NCI-H1694 (cell line): ENCODE data around the gene RPP40.
"Not testable (repeated sequence)": the region's sequence is repeated elsewhere in the genome, so short reads cannot be mapped to it uniquely, and the experiment has no call there.

Source experiments
- DNase-seq: peaks from one replicate; lab custom pipeline; 2025; lab: John Stamatoyannopoulos, UW

The RPP40 gene

GRCh38 chr6:5014072-5014561 lies 10.3 kb upstream of the RPP40 start:
- DNase-seq = no peak

- DNase-seq = no peak
These were observed 8.7 kb upstream of the RPP40 start for GRCh38 chr6:5012519-5012918.

GRCh38 chr6:5011346-5011745 lies 7.5 kb upstream of the RPP40 start:
- no peak for DNase-seq

- no peak for DNase-seq
These were observed 3.7 kb upstream of the RPP40 start for GRCh38 chr6:5007531-5007930.

- no peak for DNase-seq
These were observed 2.4 kb upstream of the RPP40 start for GRCh38 chr6:5006222-5006621.

- DNase-seq = not testable (repeated sequence)
These were observed 1.2 kb upstream of the RPP40 start for GRCh38 chr6:5005038-5005433.

- no peak for DNase-seq
These were observed 668 bp upstream of the RPP40 start for GRCh38 chr6:5004373-5005037.

GRCh38 chr6:4999586-4999985 lies 4.3 kb downstream of the RPP40 start:
- no peak for DNase-seq

- DNase-seq = no peak
These were observed 6.0 kb downstream of the RPP40 start for GRCh38 chr6:4997862-4998261.

- DNase-seq = no peak
These were observed 9.1 kb downstream of the RPP40 start for GRCh38 chr6:4994741-4995140.

- DNase-seq = no peak
These were observed 16.4 kb downstream of the RPP40 start for GRCh38 chr6:4987432-4987831.

GRCh38 chr6:4986999-4987398 lies 16.8 kb downstream of the RPP40 start:
- no peak for DNase-seq

- no peak for DNase-seq
These were observed 20.5 kb downstream of the RPP40 start for GRCh38 chr6:4983322-4983721.

- no peak for DNase-seq
These were observed 22.1 kb downstream of the RPP40 start for GRCh38 chr6:4981761-4982160.

GRCh38 chr6:4979426-4979825 lies 24.4 kb downstream of the RPP40 start:
- DNase-seq = no peak

GRCh38 chr6:4977468-4977867 lies 26.4 kb downstream of the RPP40 start:
- DNase-seq = no peak

- DNase-seq = no peak
These were observed 28.3 kb downstream of the RPP40 start for GRCh38 chr6:4975506-4975905.

- DNase-seq = no peak
These were observed 28.9 kb downstream of the RPP40 start for GRCh38 chr6:4974962-4975361.

- DNase-seq = no peak
These were observed 29.7 kb downstream of the RPP40 start for GRCh38 chr6:4973982-4974745.

GRCh38 chr6:4973415-4973814 lies 30.4 kb downstream of the RPP40 start:
- DNase-seq = no peak

- no peak for DNase-seq
These were observed 31.4 kb downstream of the RPP40 start for GRCh38 chr6:4972438-4972837.

- no peak for DNase-seq
These were observed 32.0 kb downstream of the RPP40 start for GRCh38 chr6:4971851-4972250.

GRCh38 chr6:4970739-4971395 lies 33.0 kb downstream of the RPP40 start:
- no peak for DNase-seq
